HepG2 (cell line): ENCODE measurements around the gene MRAP. TPM values are rescaled to one million over a fixed set of nuclear protein-coding genes. Genes with fewer than 3 reads are reported as not detected.
A peak's percentile ranks its signal among the peaks of the same experiment; 100 is the strongest.

Experiments used
- FOXJ3 ChIP-seq: sonication (generic); formaldehyde crosslinking; IDR thresholded peaks from 2 replicates; pipeline ENCODE4 v1.4.0; 2020; ENCODE audit warnings: missing genetic modification reagents, mild to moderate bottlenecking, borderline replicate concordance
- GABPA ChIP-seq, 2 experiments: IDR thresholded peaks; 2 replicates each; pipeline ENCODE4 v1.6.1; 2011 to 2016; ENCODE audit warnings: low read depth in 2 of 2, low read length in 1 of 2, missing biosample characterization in 1 of 2, missing genetic modification characterization in 1 of 2
- JUNB ChIP-seq: sonication (generic); formaldehyde crosslinking; IDR thresholded peaks from 2 replicates; pipeline ENCODE4 v1.8.0; 2022; ENCODE audit warnings: missing genetic modification reagents, mild to moderate bottlenecking, borderline replicate concordance
- MZF1 ChIP-seq: sonication (generic); formaldehyde crosslinking; IDR thresholded peaks from 2 replicates; pipeline ENCODE4 v1.8.1; 2023; ENCODE audit warnings: mild to moderate bottlenecking, missing genetic modification reagents, borderline replicate concordance
- PHF21A ChIP-seq: sonication (generic); formaldehyde crosslinking; IDR thresholded peaks from 2 replicates; pipeline ENCODE4 v1.5.0; 2020; ENCODE audit warnings: mild to moderate bottlenecking, missing genetic modification reagents
- POLR2G ChIP-seq: fragments of 200-400 bp; formaldehyde crosslinking; IDR thresholded peaks from 2 replicates; pipeline ENCODE4 v1.6.1; 2018; ENCODE audit warnings: mild to moderate bottlenecking, low read depth, low read length, moderate library complexity
- RBM39 ChIP-seq: fragments of 200-400 bp; formaldehyde crosslinking; IDR thresholded peaks from one replicate; pipeline ENCODE4 v1.6.1; 2018; ENCODE audit warnings: antibody characterized with exemption, mild to moderate bottlenecking, low read depth, low read length; ENCODE audit not compliant: poor library complexity, severe bottlenecking
- TEAD3 ChIP-seq: optimal IDR thresholded peaks from 2 replicates; pipeline ENCODE3; 2016; ENCODE audit warnings: borderline replicate concordance
- ZNF569 ChIP-seq: sonication (generic); formaldehyde crosslinking; IDR thresholded peaks from 2 replicates; pipeline ENCODE4 v1.5.0; 2020; ENCODE audit warnings: mild to moderate bottlenecking, missing genetic modification reagents, moderate library complexity, borderline replicate concordance
- ZSCAN9 ChIP-seq: IDR thresholded peaks from 2 replicates; pipeline ENCODE4 v1.6.1; 2016; ENCODE audit warnings: borderline replicate concordance
- polyA plus RNA-seq, 8 experiments: library from polyadenylated mRNA; depleted of rRNA in 3 of 8; stranded (reverse) in 7 of 8; unstranded in 1 of 8; fragments of >200 nt; fragmentation: Illumina TruSeq in 4 of 8; extraction: Trizol in 4 of 8; gene quantifications; 2 replicates each; pipeline versions ENCODE4 v1.2.1 to v1.2.3, GENCODE V29; 2011 to 2016; ENCODE audit warnings: low read depth in 4 of 8, missing spikeins in 1 of 8, mixed read lengths in 1 of 8; ENCODE audit not compliant: insufficient read depth in 1 of 8
- total RNA-seq, 5 experiments: library from RNA; depleted of rRNA; stranded (reverse); fragments of >200 nt; fragmentation: Illumina TruSeq; extraction: Trizol; gene quantifications; 2 replicates each; pipeline ENCODE4 v1.2.3, GENCODE V29; 2016; ENCODE audit warnings: low read depth in 1 of 5
- TF ChIP-seq, protein P1 (sequence below): sonication (generic); formaldehyde crosslinking; IDR thresholded peaks from 2 replicates; pipeline ENCODE4 v1.4.0; 2020; ENCODE audit warnings: missing genetic modification reagents
- TF ChIP-seq, protein P2 (sequence below): sonication (generic); formaldehyde crosslinking; IDR thresholded peaks from 2 replicates; pipeline ENCODE4 v1.4.0; 2020; ENCODE audit warnings: missing genetic modification reagents
- TF ChIP-seq, protein P3 (sequence below): sonication (generic); formaldehyde crosslinking; IDR thresholded peaks from 2 replicates; pipeline ENCODE4 v1.8.1; 2023; ENCODE audit warnings: mild to moderate bottlenecking, missing genetic modification reagents, borderline replicate concordance
- TF ChIP-seq, protein P4 (sequence below), 2 experiments: fragments of 450-650 bp in 1 of 2; sonication (generic) in 1 of 2; formaldehyde crosslinking in 1 of 2; IDR thresholded peaks; 2 replicates each; pipeline versions ENCODE4 v1.6.1 to v1.8.0; 2016 to 2022; ENCODE audit warnings: antibody characterized with exemption in 1 of 2, mild to moderate bottlenecking in 1 of 2, missing genetic modification reagents in 1 of 2
- TF ChIP-seq, protein P5 (sequence below): IDR thresholded peaks from 2 replicates; pipeline ENCODE4 v1.6.1; 2016; ENCODE audit warnings: low read depth, borderline replicate concordance

MRAP gene
- total and polyA plus RNA-seq, 2 of the 13 experiments (the other 11 are each of a cell fraction or from before 2014, with no cell fraction given), result 0.46 to 1.2 TPM

DNA sequence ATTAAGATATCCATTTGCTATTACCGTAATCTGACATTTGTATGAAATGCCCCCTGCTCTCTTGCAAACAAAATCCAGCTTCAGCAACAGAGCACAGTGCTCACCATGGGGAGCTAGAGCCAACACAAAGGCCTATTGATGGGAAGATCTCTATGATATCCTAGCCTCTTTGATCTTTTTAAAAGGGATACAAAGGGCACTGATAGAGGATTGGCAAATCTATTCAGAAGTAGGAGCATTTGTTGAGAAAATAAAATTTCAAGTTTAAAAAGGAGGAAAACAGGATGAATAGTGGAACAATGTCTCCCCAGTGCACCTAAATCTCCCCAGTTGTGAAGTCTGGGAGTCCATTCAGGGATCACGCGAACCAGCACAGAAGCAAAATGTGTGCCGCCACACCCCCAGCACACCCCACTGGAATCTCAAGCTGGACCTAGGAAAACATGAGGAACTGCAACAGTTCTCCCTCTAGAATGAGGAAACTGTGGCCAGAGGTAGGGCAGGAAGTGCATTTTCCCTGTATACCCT, 32.2 kb downstream of the MRAP start (continued):
- TF ChIP-seq ZNF569 (CRISPR knock-in tag) (no peak), TEAD3 (CRISPR knock-in tag) (peak; percentile 74), JUNB (no peak), POLR2G (peak; percentile 45; the same call in 1 of the 2 replicates), FOXJ3 (CRISPR knock-in tag) (peak; percentile 44; the same call in 1 of the 2 replicates), RBM39 (no peak), PHF21A (CRISPR knock-in tag) (peak; percentile 78), MZF1 (CRISPR knock-in tag) (no peak), ZSCAN9 (CRISPR knock-in tag) (peak; percentile 29; the same call in 1 of the 2 replicates), GABPA (IDR thresholded peaks at IDR 0.05; ENCODE audit: low read depth, low read length) (no peak), GABPA (CRISPR knock-in tag; IDR thresholded peaks at IDR 0.05; ENCODE audit: low read depth) (0 out of 2 replicates have a peak, but pooled peaks have one; percentile 11)
- TF ChIP-seq, protein P1, sequence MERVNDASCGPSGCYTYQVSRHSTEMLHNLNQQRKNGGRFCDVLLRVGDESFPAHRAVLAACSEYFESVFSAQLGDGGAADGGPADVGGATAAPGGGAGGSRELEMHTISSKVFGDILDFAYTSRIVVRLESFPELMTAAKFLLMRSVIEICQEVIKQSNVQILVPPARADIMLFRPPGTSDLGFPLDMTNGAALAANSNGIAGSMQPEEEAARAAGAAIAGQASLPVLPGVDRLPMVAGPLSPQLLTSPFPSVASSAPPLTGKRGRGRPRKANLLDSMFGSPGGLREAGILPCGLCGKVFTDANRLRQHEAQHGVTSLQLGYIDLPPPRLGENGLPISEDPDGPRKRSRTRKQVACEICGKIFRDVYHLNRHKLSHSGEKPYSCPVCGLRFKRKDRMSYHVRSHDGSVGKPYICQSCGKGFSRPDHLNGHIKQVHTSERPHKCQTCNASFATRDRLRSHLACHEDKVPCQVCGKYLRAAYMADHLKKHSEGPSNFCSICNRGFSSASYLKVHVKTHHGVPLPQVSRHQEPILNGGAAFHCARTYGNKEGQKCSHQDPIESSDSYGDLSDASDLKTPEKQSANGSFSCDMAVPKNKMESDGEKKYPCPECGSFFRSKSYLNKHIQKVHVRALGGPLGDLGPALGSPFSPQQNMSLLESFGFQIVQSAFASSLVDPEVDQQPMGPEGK (CRISPR knock-in tag), result peak; percentile 91
- TF ChIP-seq, protein P2, sequence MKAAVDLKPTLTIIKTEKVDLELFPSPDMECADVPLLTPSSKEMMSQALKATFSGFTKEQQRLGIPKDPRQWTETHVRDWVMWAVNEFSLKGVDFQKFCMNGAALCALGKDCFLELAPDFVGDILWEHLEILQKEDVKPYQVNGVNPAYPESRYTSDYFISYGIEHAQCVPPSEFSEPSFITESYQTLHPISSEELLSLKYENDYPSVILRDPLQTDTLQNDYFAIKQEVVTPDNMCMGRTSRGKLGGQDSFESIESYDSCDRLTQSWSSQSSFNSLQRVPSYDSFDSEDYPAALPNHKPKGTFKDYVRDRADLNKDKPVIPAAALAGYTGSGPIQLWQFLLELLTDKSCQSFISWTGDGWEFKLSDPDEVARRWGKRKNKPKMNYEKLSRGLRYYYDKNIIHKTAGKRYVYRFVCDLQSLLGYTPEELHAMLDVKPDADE, result no peak
- TF ChIP-seq, protein P3, sequence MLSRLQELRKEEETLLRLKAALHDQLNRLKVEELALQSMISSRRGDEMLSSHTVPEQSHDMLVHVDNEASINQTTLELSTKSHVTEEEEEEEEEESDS (CRISPR knock-in tag), result peak; percentile 50; the same call in 1 of the 2 replicates
- TF ChIP-seq, protein P4, sequence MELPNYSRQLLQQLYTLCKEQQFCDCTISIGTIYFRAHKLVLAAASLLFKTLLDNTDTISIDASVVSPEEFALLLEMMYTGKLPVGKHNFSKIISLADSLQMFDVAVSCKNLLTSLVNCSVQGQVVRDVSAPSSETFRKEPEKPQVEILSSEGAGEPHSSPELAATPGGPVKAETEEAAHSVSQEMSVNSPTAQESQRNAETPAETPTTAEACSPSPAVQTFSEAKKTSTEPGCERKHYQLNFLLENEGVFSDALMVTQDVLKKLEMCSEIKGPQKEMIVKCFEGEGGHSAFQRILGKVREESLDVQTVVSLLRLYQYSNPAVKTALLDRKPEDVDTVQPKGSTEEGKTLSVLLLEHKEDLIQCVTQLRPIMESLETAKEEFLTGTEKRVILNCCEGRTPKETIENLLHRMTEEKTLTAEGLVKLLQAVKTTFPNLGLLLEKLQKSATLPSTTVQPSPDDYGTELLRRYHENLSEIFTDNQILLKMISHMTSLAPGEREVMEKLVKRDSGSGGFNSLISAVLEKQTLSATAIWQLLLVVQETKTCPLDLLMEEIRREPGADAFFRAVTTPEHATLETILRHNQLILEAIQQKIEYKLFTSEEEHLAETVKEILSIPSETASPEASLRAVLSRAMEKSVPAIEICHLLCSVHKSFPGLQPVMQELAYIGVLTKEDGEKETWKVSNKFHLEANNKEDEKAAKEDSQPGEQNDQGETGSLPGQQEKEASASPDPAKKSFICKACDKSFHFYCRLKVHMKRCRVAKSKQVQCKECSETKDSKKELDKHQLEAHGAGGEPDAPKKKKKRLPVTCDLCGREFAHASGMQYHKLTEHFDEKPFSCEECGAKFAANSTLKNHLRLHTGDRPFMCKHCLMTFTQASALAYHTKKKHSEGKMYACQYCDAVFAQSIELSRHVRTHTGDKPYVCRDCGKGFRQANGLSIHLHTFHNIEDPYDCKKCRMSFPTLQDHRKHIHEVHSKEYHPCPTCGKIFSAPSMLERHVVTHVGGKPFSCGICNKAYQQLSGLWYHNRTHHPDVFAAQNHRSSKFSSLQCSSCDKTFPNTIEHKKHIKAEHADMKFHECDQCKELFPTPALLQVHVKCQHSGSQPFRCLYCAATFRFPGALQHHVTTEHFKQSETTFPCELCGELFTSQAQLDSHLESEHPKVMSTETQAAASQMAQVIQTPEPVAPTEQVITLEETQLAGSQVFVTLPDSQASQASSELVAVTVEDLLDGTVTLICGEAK (IDR thresholded peaks at IDR 0.05), result no peak
- TF ChIP-seq, protein P4 (CRISPR knock-in tag; IDR thresholded peaks at IDR 0.05), result no peak
- TF ChIP-seq, protein P5, sequence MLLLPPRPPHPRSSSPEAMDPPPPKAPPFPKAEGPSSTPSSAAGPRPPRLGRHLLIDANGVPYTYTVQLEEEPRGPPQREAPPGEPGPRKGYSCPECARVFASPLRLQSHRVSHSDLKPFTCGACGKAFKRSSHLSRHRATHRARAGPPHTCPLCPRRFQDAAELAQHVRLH (CRISPR knock-in tag), result no peak
